Erythroblast (primary cell): Measurements from ENCODE around the gene ELAVL2.

ENCODE experiments used
- GATA1 ChIP-seq: IDR thresholded peaks from 2 replicates; pipeline ENCODE4 v1.6.1; 2011; ENCODE audit warnings: low read depth, mild to moderate bottlenecking, control low read depth, low read length, moderate library complexity
- POLR2A ChIP-seq: IDR thresholded peaks from 2 replicates; pipeline ENCODE4 v1.6.1; 2011; ENCODE audit warnings: mild to moderate bottlenecking, low read length

- TF ChIP-seq POLR2A: no peak
- no peak for TF ChIP-seq GATA1
These were observed 32.2 kb upstream of the ELAVL2 start for GRCh38 chr9:23858234-23858633.
